ENCODE measurements around the gene AGBL1.

GRCh38 chr15:87021751-87022150, 942.1 kb downstream of the AGBL1 start:
- TF ChIP-seq, protein P1, sequence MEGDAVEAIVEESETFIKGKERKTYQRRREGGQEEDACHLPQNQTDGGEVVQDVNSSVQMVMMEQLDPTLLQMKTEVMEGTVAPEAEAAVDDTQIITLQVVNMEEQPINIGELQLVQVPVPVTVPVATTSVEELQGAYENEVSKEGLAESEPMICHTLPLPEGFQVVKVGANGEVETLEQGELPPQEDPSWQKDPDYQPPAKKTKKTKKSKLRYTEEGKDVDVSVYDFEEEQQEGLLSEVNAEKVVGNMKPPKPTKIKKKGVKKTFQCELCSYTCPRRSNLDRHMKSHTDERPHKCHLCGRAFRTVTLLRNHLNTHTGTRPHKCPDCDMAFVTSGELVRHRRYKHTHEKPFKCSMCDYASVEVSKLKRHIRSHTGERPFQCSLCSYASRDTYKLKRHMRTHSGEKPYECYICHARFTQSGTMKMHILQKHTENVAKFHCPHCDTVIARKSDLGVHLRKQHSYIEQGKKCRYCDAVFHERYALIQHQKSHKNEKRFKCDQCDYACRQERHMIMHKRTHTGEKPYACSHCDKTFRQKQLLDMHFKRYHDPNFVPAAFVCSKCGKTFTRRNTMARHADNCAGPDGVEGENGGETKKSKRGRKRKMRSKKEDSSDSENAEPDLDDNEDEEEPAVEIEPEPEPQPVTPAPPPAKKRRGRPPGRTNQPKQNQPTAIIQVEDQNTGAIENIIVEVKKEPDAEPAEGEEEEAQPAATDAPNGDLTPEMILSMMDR (IDR thresholded peaks at IDR 0.05; ENCODE audit: insufficient read depth, low read length), result no peak
- TF ChIP-seq, protein P2, sequence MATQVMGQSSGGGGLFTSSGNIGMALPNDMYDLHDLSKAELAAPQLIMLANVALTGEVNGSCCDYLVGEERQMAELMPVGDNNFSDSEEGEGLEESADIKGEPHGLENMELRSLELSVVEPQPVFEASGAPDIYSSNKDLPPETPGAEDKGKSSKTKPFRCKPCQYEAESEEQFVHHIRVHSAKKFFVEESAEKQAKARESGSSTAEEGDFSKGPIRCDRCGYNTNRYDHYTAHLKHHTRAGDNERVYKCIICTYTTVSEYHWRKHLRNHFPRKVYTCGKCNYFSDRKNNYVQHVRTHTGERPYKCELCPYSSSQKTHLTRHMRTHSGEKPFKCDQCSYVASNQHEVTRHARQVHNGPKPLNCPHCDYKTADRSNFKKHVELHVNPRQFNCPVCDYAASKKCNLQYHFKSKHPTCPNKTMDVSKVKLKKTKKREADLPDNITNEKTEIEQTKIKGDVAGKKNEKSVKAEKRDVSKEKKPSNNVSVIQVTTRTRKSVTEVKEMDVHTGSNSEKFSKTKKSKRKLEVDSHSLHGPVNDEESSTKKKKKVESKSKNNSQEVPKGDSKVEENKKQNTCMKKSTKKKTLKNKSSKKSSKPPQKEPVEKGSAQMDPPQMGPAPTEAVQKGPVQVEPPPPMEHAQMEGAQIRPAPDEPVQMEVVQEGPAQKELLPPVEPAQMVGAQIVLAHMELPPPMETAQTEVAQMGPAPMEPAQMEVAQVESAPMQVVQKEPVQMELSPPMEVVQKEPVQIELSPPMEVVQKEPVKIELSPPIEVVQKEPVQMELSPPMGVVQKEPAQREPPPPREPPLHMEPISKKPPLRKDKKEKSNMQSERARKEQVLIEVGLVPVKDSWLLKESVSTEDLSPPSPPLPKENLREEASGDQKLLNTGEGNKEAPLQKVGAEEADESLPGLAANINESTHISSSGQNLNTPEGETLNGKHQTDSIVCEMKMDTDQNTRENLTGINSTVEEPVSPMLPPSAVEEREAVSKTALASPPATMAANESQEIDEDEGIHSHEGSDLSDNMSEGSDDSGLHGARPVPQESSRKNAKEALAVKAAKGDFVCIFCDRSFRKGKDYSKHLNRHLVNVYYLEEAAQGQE (IDR thresholded peaks at IDR 0.05; ENCODE audit: insufficient replicate concordance, low read depth), result no peak

Measured in HL-60 (cell line).